ENCODE results near the gene GTF3A.
A peak's percentile ranks its signal among the peaks of the same experiment; 100 is the strongest.

Gene GTF3A

DNA sequence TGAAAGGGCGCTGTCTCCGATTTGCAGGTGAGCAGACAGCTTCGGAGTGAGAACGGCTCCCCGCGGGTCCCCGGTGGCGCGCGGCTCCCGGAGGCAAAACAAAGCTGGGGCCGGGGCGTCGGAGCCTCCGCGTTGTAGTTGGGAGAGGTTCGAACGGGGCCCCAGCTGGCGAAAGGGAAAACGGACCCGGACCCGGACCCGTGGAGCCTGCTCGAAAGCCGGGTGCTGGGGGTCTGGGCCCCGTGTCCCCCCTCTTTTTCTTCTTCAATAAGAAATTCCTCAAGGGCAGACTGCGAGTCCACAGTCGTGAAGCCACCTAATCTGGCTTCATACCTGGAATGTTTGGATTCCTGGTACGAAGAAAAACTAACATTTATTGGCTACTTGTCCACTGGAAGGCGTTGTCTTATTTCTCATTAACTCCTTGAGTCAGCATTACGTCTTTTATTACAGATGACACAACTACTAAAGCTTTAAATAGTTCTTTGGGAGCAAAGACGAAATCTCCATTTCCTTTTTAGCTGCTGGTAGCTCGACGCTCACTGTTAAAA, 26.6 kb downstream of the GTF3A start:
- Histone ChIP-seq H3K9me3 (replicated peaks; ENCODE audit: low read length) (no peaks in the 10 kb centered on the region), H3K4me3 (ENCODE audit: low read length) (peak overlapping the region; percentile 96), H3K9ac (ENCODE audit: low read depth, low read length) (peak overlapping the region; percentile 95), H3K4me1 (ENCODE audit: control insufficient read depth, insufficient read depth, low read length) (peaks cover 12% of the 10 kb centered on the region), H3K36me3 (ENCODE audit: insufficient read depth, low read length) (no peaks in the 10 kb centered on the region), H3K27me3 (ENCODE audit: control insufficient read depth, insufficient read depth, low read length) (peaks cover 19% of the 10 kb centered on the region), H3K4me2 (ENCODE audit: low read length) (peak overlapping the region; percentile 91)

DNA sequence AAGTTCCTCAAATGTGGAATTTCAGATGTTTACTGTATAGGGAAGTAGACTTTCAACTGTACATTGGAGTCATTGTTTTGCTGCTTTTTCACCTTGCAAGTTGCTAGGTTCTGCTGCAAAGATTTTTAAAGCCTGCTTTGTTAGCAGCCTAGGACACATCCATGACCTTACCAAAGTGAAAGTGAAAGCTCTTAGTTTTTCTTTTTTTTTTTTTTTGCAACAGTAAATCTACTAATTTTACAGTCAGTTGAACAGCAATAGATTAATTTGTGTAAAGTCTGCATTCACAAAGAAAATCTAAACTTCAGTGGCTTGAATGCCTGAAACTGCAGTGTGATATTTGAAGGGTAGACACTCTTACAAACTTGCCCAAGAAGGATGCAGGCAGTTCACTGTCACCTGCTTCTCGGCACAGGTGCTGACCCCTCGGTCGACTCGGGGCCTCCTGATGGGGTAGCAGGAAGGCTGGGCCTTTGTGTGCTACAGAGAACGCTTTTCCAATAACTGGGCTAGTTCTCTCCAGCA, 31.0 kb downstream of the GTF3A start:
- Histone ChIP-seq H3K4me3 (ENCODE audit: low read length) (peak overlapping the region; percentile 22), H3K4me1 (ENCODE audit: control insufficient read depth, insufficient read depth, low read length) (peaks cover 5% of the 10 kb centered on the region), H3K4me2 (ENCODE audit: low read length) (peak overlapping the region; percentile 46), H3K9ac (ENCODE audit: low read depth, low read length) (no peak overlapping the region), H3K9me3 (replicated peaks; ENCODE audit: low read length) (no peaks in the 10 kb centered on the region), H3K27me3 (ENCODE audit: control insufficient read depth, insufficient read depth, low read length) (peaks cover 37% of the 10 kb centered on the region), H3K36me3 (ENCODE audit: insufficient read depth, low read length) (no peaks in the 10 kb centered on the region)

DNA sequence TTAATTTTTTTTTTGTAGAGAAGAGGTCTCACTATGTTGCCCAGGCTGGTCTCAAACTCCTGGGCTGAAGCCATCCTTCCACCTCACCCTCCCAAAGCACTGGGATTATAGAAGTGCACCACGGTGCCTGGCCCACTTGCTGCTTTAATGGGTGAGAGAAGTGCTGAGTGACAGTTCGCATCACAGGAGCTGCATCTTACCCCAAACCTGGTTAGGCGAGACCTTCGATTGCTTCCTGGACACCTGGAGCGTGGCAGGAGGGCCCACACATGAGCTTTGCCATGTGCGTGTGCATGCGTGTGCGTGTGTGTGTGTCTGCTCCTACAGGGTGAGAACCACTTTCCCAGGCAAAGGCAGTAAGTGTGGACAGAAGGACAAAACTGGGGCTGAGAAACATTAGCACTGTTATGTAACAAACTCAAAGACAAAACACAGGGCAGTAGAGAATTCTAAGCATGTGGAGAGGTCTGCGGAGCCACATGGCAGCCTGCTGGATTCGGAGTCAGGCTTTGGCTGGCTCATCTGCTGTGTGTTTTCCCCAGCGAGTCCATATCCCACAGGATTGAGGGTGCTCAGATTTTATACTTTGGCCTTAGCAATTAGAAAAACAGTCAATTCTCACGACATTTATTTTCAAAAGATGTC, 37.6 kb downstream of the GTF3A start:
- Histone ChIP-seq H3K36me3 (ENCODE audit: insufficient read depth, low read length) (no peaks in the 10 kb centered on the region), H3K27me3 (ENCODE audit: control insufficient read depth, insufficient read depth, low read length) (peaks cover 38% of the 10 kb centered on the region), H3K4me2 (ENCODE audit: low read length) (no peak overlapping the region), H3K4me1 (ENCODE audit: control insufficient read depth, insufficient read depth, low read length) (no peaks in the 10 kb centered on the region), H3K4me3 (ENCODE audit: low read length) (no peak overlapping the region), H3K9ac (ENCODE audit: low read depth, low read length) (no peak overlapping the region), H3K9me3 (replicated peaks; ENCODE audit: low read length) (no peaks in the 10 kb centered on the region)

DNA sequence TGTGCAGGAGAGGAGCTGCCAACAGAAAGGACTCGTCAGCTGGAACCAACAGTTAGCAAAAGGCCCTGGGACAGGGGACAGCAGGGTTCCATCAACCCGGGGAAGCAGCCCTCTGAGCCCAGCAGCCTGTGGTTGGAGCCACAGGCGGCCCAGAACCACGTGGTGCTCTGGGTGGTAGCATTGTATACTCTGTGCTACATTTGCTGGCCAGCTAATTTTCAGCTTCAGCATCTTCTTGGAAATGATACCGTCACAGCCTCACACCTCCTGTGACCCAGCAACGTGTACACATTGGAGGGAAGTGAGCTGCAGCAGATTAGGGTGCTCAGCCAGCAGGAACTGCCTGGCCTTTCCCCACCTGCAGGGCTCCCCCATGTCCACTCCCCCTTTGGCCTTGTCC, 39.1 kb downstream of the GTF3A start:
- Histone ChIP-seq H3K9ac (ENCODE audit: low read depth, low read length) (no peak overlapping the region), H3K9me3 (replicated peaks; ENCODE audit: low read length) (no peaks in the 10 kb centered on the region), H3K27me3 (ENCODE audit: control insufficient read depth, insufficient read depth, low read length) (peaks cover 27% of the 10 kb centered on the region), H3K4me3 (ENCODE audit: low read length) (no peak overlapping the region), H3K36me3 (ENCODE audit: insufficient read depth, low read length) (no peaks in the 10 kb centered on the region), H3K4me2 (ENCODE audit: low read length) (no peak overlapping the region), H3K4me1 (ENCODE audit: control insufficient read depth, insufficient read depth, low read length) (no peaks in the 10 kb centered on the region)

DNA sequence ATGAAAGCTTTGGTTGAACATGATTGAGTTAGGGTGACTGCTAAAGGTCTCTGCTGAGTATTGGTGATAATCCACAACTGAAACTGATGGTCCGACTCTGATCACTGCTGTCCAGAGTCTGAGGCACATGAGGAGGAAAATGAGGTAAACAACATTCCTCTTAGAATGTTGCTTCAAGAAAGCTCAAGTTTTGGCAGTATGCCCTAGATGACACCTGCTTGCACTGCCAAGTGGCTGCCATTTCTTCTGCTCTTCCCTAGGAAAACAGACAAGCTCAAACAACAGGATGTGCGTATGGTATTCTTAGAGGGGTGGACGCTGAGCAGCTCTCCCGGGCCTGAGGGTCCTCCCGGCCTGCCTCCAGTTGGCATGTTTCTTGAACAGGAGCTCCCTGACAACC, 41.2 kb downstream of the GTF3A start:
- Histone ChIP-seq H3K36me3 (ENCODE audit: insufficient read depth, low read length) (no peaks in the 10 kb centered on the region), H3K4me2 (ENCODE audit: low read length) (no peak overlapping the region), H3K9me3 (replicated peaks; ENCODE audit: low read length) (no peaks in the 10 kb centered on the region), H3K4me1 (ENCODE audit: control insufficient read depth, insufficient read depth, low read length) (no peaks in the 10 kb centered on the region), H3K27me3 (ENCODE audit: control insufficient read depth, insufficient read depth, low read length) (peaks cover 28% of the 10 kb centered on the region), H3K4me3 (ENCODE audit: low read length) (no peak overlapping the region), H3K9ac (ENCODE audit: low read depth, low read length) (no peak overlapping the region)

DNA sequence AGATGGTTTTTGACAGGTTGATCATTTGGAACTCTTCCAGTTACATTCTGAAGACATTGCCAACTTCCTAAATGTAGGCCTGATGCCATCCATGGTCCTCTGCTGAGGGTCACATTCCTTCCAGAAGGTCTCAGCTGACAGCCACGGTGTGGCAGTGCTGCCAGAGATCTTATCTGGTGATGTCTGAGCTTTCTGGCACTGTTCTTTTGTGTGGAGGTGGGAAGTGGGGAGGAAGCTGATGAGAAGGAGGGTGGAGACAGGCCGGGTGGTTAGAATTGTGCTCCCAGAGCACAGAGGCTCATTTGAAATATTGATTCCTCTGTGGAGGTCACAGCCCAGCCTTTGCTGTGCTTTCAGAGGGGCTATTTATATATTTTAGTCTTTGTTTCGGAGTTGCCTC, 42.1 kb downstream of the GTF3A start:
- Histone ChIP-seq H3K9me3 (replicated peaks; ENCODE audit: low read length) (no peaks in the 10 kb centered on the region), H3K36me3 (ENCODE audit: insufficient read depth, low read length) (no peaks in the 10 kb centered on the region), H3K27me3 (ENCODE audit: control insufficient read depth, insufficient read depth, low read length) (peaks cover 24% of the 10 kb centered on the region), H3K4me3 (ENCODE audit: low read length) (no peak overlapping the region), H3K4me1 (ENCODE audit: control insufficient read depth, insufficient read depth, low read length) (no peaks in the 10 kb centered on the region), H3K4me2 (ENCODE audit: low read length) (no peak overlapping the region), H3K9ac (ENCODE audit: low read depth, low read length) (no peak overlapping the region)

DNA sequence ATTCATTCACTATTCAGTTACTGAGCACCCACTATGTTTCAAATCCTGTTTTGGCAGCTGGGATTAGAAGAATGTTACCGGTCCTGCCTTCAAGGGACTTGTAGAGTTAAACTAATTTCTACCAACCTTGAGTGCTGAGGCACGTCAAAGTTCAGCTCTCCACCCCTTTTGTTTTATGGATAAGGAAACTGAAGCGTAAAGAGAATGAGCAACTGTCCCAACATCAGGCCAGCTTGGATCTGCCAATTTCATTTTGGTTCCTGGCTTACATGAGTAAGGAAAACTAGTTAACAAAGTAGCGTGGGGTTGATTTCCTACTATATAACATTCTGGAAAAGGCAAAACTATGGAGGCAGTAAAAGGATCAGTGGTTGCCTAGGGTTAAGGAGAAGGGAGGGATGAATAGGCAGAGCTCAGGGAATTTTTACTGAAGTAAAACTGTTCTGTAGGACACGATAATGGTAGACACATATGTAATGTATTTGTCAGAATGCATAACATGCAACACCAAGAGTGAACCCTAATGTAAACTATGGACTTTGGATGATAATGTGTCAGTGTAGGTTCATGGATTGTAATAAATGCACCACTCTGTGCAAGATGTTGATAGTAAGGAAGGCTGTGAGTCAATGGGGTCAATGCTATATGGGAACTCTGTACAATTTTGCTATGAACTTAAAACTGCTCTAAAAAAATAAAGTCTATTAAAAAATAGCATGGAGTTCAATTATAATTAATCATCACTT, 45.8 kb downstream of the GTF3A start:
- H3K9ac ChIP-seq (ENCODE audit: low read depth, low read length), result no peak overlapping the region
- H3K36me3 ChIP-seq (ENCODE audit: insufficient read depth, low read length), result no peaks in the 10 kb centered on the region
- H3K27me3 ChIP-seq (ENCODE audit: control insufficient read depth, insufficient read depth, low read length), result peaks cover 22% of the 10 kb centered on the region
- H3K4me3 ChIP-seq (ENCODE audit: low read length), result no peak overlapping the region
- H3K4me2 ChIP-seq (ENCODE audit: low read length), result no peak overlapping the region
- no peaks in the 10 kb centered on the region for H3K9me3 ChIP-seq (replicated peaks; ENCODE audit: low read length)
- H3K4me1 ChIP-seq (ENCODE audit: control insufficient read depth, insufficient read depth, low read length), result no peaks in the 10 kb centered on the region

DNA sequence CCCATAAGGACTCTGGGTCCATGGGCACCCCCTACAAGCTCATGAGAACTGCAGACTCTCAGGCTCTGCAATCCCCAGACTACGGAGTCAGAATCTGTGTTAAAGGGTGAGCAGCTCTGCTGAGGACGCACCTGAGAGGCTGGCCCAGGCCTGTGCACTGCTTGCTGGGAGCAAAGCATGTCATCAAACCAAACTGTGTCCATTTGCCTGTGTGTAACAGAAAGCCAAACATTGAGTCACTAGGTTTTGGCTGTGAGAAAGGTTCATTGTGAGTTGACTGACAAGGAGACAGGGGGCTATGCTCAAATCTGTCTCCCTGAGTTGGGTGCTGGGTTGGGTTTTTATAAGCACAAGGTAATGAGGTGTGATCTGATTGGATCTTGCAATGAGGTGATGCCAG, 48.0 kb downstream of the GTF3A start:
- Histone ChIP-seq H3K36me3 (ENCODE audit: insufficient read depth, low read length) (no peaks in the 10 kb centered on the region), H3K4me1 (ENCODE audit: control insufficient read depth, insufficient read depth, low read length) (no peaks in the 10 kb centered on the region), H3K4me3 (ENCODE audit: low read length) (no peak overlapping the region), H3K9me3 (replicated peaks; ENCODE audit: low read length) (no peaks in the 10 kb centered on the region), H3K9ac (ENCODE audit: low read depth, low read length) (no peak overlapping the region), H3K27me3 (ENCODE audit: control insufficient read depth, insufficient read depth, low read length) (peaks cover 20% of the 10 kb centered on the region), H3K4me2 (ENCODE audit: low read length) (no peak overlapping the region)

DNA sequence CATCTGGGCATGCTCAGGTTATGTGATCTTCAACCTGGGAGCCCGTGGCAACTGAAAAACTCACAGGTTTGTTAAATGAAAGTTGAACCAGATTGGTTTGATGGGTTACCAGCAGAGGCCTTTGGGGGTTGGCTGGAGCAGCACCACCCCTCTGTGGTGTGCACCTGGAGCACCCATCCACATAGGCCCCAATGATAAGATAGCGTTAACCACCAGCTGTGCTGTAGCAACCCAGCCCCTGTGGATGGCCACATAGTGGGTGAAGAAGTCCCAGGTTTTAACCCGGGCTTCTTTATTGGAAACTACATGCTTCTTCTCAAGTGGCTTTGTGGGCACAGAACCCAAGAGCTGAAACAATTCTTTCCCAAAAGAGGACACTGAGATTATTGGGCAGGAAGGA, 48.5 kb downstream of the GTF3A start:
- no peaks in the 10 kb centered on the region for H3K36me3 ChIP-seq (ENCODE audit: insufficient read depth, low read length)
- H3K4me3 ChIP-seq (ENCODE audit: low read length), result no peak overlapping the region
- no peak overlapping the region for H3K9ac ChIP-seq (ENCODE audit: low read depth, low read length)
- no peak overlapping the region for H3K4me2 ChIP-seq (ENCODE audit: low read length)
- no peaks in the 10 kb centered on the region for H3K9me3 ChIP-seq (replicated peaks; ENCODE audit: low read length)
- H3K27me3 ChIP-seq (ENCODE audit: control insufficient read depth, insufficient read depth, low read length), result peaks cover 22% of the 10 kb centered on the region
- H3K4me1 ChIP-seq (ENCODE audit: control insufficient read depth, insufficient read depth, low read length), result no peaks in the 10 kb centered on the region

DNA sequence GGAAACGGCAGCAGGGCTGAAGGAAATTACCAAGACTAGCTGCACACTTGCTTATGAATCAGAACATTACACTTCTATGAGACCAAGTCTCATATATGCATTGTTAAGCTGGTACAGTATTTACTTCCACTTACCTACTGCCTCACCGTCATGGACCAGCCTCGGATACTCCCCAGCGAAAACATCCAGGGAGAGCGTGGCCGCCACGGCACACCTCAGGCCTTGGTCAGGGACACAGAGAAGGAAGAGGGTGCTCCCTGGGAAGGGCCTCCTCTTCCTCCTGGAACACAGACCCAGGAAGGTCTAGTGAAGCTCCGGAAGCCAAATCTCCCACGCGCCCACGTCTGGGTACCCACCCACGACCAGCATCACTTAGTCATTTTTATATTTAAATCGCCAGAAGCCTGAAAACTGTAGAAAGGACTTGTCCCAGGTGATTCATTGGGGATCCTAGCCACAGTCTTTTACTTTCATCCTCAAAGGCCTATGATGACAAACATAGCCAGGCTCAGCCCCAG, 50.4 kb downstream of the GTF3A start:
- no peak overlapping the region for H3K4me3 ChIP-seq (ENCODE audit: low read length)
- no peak overlapping the region for H3K4me2 ChIP-seq (ENCODE audit: low read length)
- H3K36me3 ChIP-seq (ENCODE audit: insufficient read depth, low read length), result no peaks in the 10 kb centered on the region
- H3K4me1 ChIP-seq (ENCODE audit: control insufficient read depth, insufficient read depth, low read length), result no peaks in the 10 kb centered on the region
- H3K9me3 ChIP-seq (replicated peaks; ENCODE audit: low read length), result no peaks in the 10 kb centered on the region
- H3K9ac ChIP-seq (ENCODE audit: low read depth, low read length), result no peak overlapping the region
- H3K27me3 ChIP-seq (ENCODE audit: control insufficient read depth, insufficient read depth, low read length), result peaks cover 31% of the 10 kb centered on the region

DNA sequence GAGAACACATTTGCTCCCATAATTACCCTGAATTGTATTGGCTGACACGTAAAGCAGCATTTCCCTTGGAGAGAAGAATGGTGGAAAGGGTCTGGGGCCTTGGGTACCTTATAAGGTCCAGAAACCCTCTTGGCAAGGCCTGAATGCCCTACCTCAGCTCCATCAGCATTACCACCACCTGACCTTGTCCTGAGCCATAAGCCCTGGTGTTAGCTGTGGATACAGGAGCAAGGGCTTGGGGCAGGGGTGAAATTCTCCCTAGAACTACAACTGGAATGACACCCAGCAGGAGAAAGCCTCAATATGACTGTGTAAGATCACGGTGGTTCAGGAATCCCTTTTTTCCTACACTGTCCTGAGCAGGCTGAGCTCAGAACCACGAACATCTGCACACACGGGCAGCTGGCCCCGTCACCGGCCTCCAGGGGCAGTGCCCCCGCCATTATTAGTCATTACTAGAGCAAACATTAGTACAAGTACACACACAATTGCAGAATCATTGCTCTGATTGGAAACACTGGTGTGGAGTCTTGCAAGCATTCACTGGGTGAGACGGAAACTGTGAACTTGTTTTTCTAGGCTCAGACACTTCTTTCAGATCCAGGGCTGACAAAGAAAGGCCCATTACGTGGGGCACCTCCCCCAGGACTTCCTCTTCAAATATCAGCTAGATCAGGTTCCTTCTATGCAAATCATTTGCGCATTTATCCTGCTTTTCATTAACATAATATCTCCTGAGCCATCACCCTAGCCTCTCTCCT, 52.7 kb downstream of the GTF3A start:
- no peak overlapping the region for H3K4me2 ChIP-seq (ENCODE audit: low read length)
- no peaks in the 10 kb centered on the region for H3K4me1 ChIP-seq (ENCODE audit: control insufficient read depth, insufficient read depth, low read length)
- H3K4me3 ChIP-seq (ENCODE audit: low read length), result no peak overlapping the region
- H3K9ac ChIP-seq (ENCODE audit: low read depth, low read length), result no peak overlapping the region
- H3K27me3 ChIP-seq (ENCODE audit: control insufficient read depth, insufficient read depth, low read length), result peaks cover 31% of the 10 kb centered on the region
- no peaks in the 10 kb centered on the region for H3K36me3 ChIP-seq (ENCODE audit: insufficient read depth, low read length)
- no peaks in the 10 kb centered on the region for H3K9me3 ChIP-seq (replicated peaks; ENCODE audit: low read length)

Data from skeletal muscle satellite cell (primary cell).